Tibial nerve (tissue), 4 donors: ENCODE results near the gene GPRIN1. TPM values are rescaled to one million over a fixed set of nuclear protein-coding genes. Genes with fewer than 3 reads are reported as not detected.
"Not testable (repeated sequence)": the region's sequence is repeated elsewhere in the genome, so short reads cannot be mapped to it uniquely, and the experiment has no call there.

Source experiments
- DNase-seq, 2 donors: peaks; one replicate each; pipeline ENCODE4 v3.0.0-alpha.2; 2019; ENCODE audit warnings: low spot score in 2 of 2
- H3K27ac ChIP-seq, 4 donors: fragments of 200-600 bp; sonication (generic) in 3 of 4; one replicate each; pipeline ENCODE4 v1.5.1; 2017 to 2019; ENCODE audit warnings: mild to moderate bottlenecking in 1 of 4
- H3K27me3 ChIP-seq, 2 donors: fragments of 200-600 bp; sonication (generic) in 1 of 2; one replicate each; pipeline versions ENCODE4 v1.5.1 to v1.6.0; 2017 to 2019
- H3K36me3 ChIP-seq, 3 donors: fragments of 200-600 bp; sonication (generic); one replicate each; pipeline ENCODE4 v1.5.1; 2018 to 2019
- H3K4me1 ChIP-seq, 4 donors: fragments of 200-600 bp; sonication (generic) in 3 of 4; one replicate each; pipeline ENCODE4 v1.5.1; 2017 to 2019
- H3K4me3 ChIP-seq, 4 donors: fragments of 200-600 bp; sonication (generic) in 3 of 4; one replicate each; pipeline ENCODE4 v1.5.1; 2017 to 2019; ENCODE audit warnings: mild to moderate bottlenecking in 1 of 4, moderate library complexity in 1 of 4
- H3K9me3 ChIP-seq, 4 donors: fragments of 200-600 bp; sonication (generic) in 3 of 4; one replicate each; pipeline ENCODE4 v1.5.1; 2017 to 2019
- CTCF ChIP-seq, 5 experiments: fragments of 200-600 bp in 3 of 5; fragments of 450-650 bp in 2 of 5; sonication (generic) in 3 of 5; IDR thresholded peaks; one replicate each; pipeline ENCODE4 v1.5.1; 2016 to 2019; ENCODE audit warnings: antibody characterized with exemption in 5 of 5, mild to moderate bottlenecking in 3 of 5, moderate library complexity in 2 of 5
- EP300 ChIP-seq, 2 donors: sonication (generic); formaldehyde crosslinking; IDR thresholded peaks; one replicate each; pipeline ENCODE4 v1.6.1; 2017; ENCODE audit warnings: antibody characterized with exemption in 2 of 2, mild to moderate bottlenecking in 1 of 2
- POLR2A ChIP-seq, 2 donors: fragments of 450-650 bp; IDR thresholded peaks; one replicate each; pipeline ENCODE4 v1.6.1; 2017; ENCODE audit warnings: antibody characterized with exemption in 2 of 2, mild to moderate bottlenecking in 2 of 2, moderate library complexity in 2 of 2
- WGBS, 2 donors: methylation state at CpG; one replicate each; pipeline ENCODE4 v1.1.5; 2018; 5-methylcytosine and 5-hydroxymethylcytosine counted together
- total RNA-seq, 4 donors: library from RNA; depleted of rRNA; stranded (reverse); fragments of >200 nt; gene quantifications; one replicate each; pipeline ENCODE4 v1.1.0, GENCODE V29; 2016

Gene GPRIN1
- total RNA-seq, 4 donors from 2014 or later, result 0.22 to 0.90 TPM; not detected in 2

- peaks cover 0 to 27% of the 10 kb centered on the region in 2 donors for H3K27me3 ChIP-seq
- WGBS, 2 donors, result 66 to 67% methylated on average over 18 of the region's 18 CpGs
- H3K4me1 ChIP-seq, result no peaks in the 10 kb centered on the region
- no peaks in the 10 kb centered on the region for H3K36me3 ChIP-seq
- H3K27ac ChIP-seq, result no peak overlapping the region
- H3K9me3 ChIP-seq, result no peaks in the 10 kb centered on the region
- TF ChIP-seq CTCF (IDR thresholded peaks at IDR 0.05) (no peak), EP300 (IDR thresholded peaks at IDR 0.05) (no peak), POLR2A (IDR thresholded peaks at IDR 0.05) (no peak)
- no peak for DNase-seq
- H3K4me3 ChIP-seq, result no peak overlapping the region
These were observed 56.5 kb downstream of the GPRIN1 start for GRCh38 chr5:176553260-176554085.

DNA sequence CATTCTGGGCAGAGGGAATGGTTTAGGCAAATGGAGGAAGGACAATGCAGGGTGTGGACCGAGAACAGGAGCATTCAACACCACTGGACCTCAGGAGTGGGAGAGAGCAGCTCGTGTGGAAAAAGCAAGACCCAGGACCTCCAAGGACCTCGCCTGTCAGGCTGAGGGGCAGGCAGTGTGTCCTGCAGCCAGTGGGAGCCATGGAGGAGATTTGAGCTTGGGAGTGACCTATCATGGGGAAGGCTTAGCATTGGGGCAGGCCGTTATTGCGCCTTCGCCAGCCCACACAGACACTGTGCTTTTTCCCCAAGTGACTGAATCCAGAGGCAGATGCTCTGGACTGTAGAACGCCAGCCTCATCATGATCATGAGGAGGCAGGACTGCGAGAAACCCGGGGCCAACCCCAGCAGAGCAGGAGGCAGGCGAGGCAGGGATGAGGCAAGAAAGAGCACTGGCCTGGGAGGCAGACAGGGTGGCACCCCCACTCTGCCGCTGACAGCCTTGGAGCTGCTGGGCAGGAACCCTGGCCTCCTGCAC, 57.6 kb downstream of the GPRIN1 start:
- no peak for DNase-seq
- Histone ChIP-seq H3K4me1 (no peaks in the 10 kb centered on the region), H3K27ac (no peak overlapping the region), H3K4me3 (no peak overlapping the region), H3K27me3 (peaks cover 0 to 27% of the 10 kb centered on the region in 2 donors), H3K9me3 (no peaks in the 10 kb centered on the region), H3K36me3 (no peaks in the 10 kb centered on the region)
- WGBS, 2 donors, result 67 to 81% methylated on average over 11 of the region's 11 CpGs
- TF ChIP-seq POLR2A (IDR thresholded peaks at IDR 0.05) (no peak), CTCF (IDR thresholded peaks at IDR 0.05) (no peak), EP300 (IDR thresholded peaks at IDR 0.05) (no peak)

- not testable (repeated sequence) for H3K36me3 ChIP-seq, DNase-seq, H3K4me1 ChIP-seq, H3K9me3 ChIP-seq, H3K4me3 ChIP-seq
- peaks cover 0 to 27% of the 10 kb centered on the region in 2 donors for H3K27me3 ChIP-seq
- 82 to 85% methylated on average over 11 of the region's 11 CpGs for WGBS, 2 donors
- peak overlapping the region in 1 of 4 donors; percentile 59 for H3K27ac ChIP-seq
These were observed 59.0 kb downstream of the GPRIN1 start for GRCh38 chr5:176550937-176551336.

GRCh38 chr5:176550275-176550831, 59.6 kb downstream of the GPRIN1 start:
- Histone ChIP-seq H3K27me3 (peaks cover 0 to 27% of the 10 kb centered on the region in 2 donors), H3K4me3 (peak overlapping the region in 1 of 4 donors; percentile 27), H3K27ac (peak overlapping the region in 1 of 4 donors; percentile 59), H3K9me3 (no peaks in the 10 kb centered on the region), H3K36me3 (no peaks in the 10 kb centered on the region), H3K4me1 (no peaks in the 10 kb centered on the region)
- TF ChIP-seq EP300 (IDR thresholded peaks at IDR 0.05) (no peak), POLR2A (IDR thresholded peaks at IDR 0.05) (no peak), CTCF (IDR thresholded peaks at IDR 0.05) (no peak)
- WGBS, 2 donors, result 74 to 77% methylated on average over 16 of the region's 16 CpGs
- DNase-seq, result no peak

DNA sequence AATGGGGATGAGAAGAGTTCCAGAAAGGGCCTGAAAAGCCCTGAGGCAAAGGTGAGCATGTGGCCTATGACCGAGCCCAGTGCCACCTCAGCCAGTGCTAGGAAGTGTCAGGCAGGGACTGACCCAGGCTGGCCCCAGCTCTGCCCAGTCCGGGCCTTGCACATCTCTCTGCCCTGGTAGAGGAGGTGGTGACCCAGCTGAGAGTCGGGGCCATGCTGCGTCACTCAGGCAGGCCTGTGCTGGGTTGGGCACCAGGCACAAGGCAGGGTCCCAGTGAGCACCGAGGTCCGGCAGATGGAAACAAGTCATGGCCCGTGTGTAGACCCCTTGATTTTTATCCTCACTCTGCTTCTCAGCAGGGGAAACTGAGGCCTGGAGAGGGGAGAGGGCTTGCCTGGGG, 60.1 kb downstream of the GPRIN1 start:
- no peak for TF ChIP-seq CTCF (IDR thresholded peaks at IDR 0.05)
- TF ChIP-seq EP300 (IDR thresholded peaks at IDR 0.05), result no peak
- no peak for TF ChIP-seq POLR2A (IDR thresholded peaks at IDR 0.05)

More for the DNA sequence above, 60.1 kb downstream of the GPRIN1 start:
- peaks cover 0 to 27% of the 10 kb centered on the region in 2 donors for H3K27me3 ChIP-seq
- no peaks in the 10 kb centered on the region for H3K9me3 ChIP-seq
- H3K4me3 ChIP-seq, result peak overlapping the region in 1 of 4 donors; percentile 5
- H3K36me3 ChIP-seq, result no peaks in the 10 kb centered on the region
- 78 to 79% methylated on average over 7 of the region's 7 CpGs for WGBS, 2 donors
- peak overlapping the region in 1 of 4 donors; percentile 59 for H3K27ac ChIP-seq
- H3K4me1 ChIP-seq, result no peaks in the 10 kb centered on the region
- no peak for DNase-seq
